Spleen (tissue), 11 donors: ENCODE data around the gene DPY19L3. TPM values are rescaled to one million over a fixed set of nuclear protein-coding genes. Genes with fewer than 3 reads are reported as not detected.

ENCODE experiments used
- DNase-seq: peaks from one replicate; pipeline ENCODE4 v3.0.0-alpha.2; 2020
- H3K27ac ChIP-seq, 8 donors: fragments of 200-600 bp; sonication (generic) in 7 of 8; 1 replicate in 4 of 8; 2 replicates in 4 of 8; pipeline versions ENCODE4 v1.5.0 to v1.8.0; 2016 to 2021; ENCODE audit warnings: inconsistent platforms in 4 of 8, mild to moderate bottlenecking in 4 of 8, moderate library complexity in 1 of 8
- H3K27me3 ChIP-seq, 7 donors: fragments of 200-600 bp; sonication (generic) in 6 of 7; replicated peaks in 1 of 7; 1 replicate in 4 of 7; 2 replicates in 3 of 7; pipeline versions ENCODE4 v1.5.0 to v1.8.0; 2016 to 2021; ENCODE audit warnings: inconsistent platforms in 3 of 7, mild to moderate bottlenecking in 1 of 7
- H3K36me3 ChIP-seq, 6 donors: fragments of 200-600 bp; sonication (generic) in 5 of 6; 1 replicate in 4 of 6; 2 replicates in 2 of 6; pipeline versions ENCODE4 v1.5.0 to v1.8.0; 2016 to 2021; ENCODE audit warnings: inconsistent platforms in 2 of 6
- H3K4me1 ChIP-seq, 6 donors: fragments of 200-600 bp; sonication (generic) in 5 of 6; 1 replicate in 3 of 6; 2 replicates in 3 of 6; pipeline versions ENCODE4 v1.5.0 to v1.8.0; 2016 to 2021; ENCODE audit warnings: inconsistent platforms in 3 of 6
- H3K4me3 ChIP-seq, 8 donors: fragments of 200-600 bp; sonication (generic) in 7 of 8; 1 replicate in 4 of 8; 2 replicates in 4 of 8; pipeline versions ENCODE4 v1.5.0 to v1.8.0; 2016 to 2021; ENCODE audit warnings: inconsistent platforms in 4 of 8, mild to moderate bottlenecking in 4 of 8, moderate library complexity in 2 of 8
- H3K9me3 ChIP-seq, 8 donors: fragments of 200-600 bp; sonication (generic) in 7 of 8; 1 replicate in 4 of 8; 2 replicates in 4 of 8; pipeline versions ENCODE4 v1.5.0 to v1.8.0; 2016 to 2021; ENCODE audit warnings: inconsistent platforms in 4 of 8
- POLR2A ChIP-seq, 3 donors: fragments of 450-650 bp; IDR thresholded peaks; one replicate each; pipeline ENCODE4 v1.5.1; 2017; ENCODE audit warnings: antibody characterized with exemption in 3 of 3, mild to moderate bottlenecking in 1 of 3
- POLR2AphosphoS5 ChIP-seq, 3 donors: sonication (generic); formaldehyde crosslinking; IDR thresholded peaks; one replicate each; pipeline ENCODE4 v1.5.1; 2017; ENCODE audit warnings: antibody characterized with exemption in 3 of 3
- WGBS, 5 donors: extraction: QIAGEN DNeasy Blood & Tissue Kit in 3 of 5; methylation state at CpG; one replicate each; pipeline versions ENCODE4 v1.1.5 to v1.1.7; 2013 to 2018; 5-methylcytosine and 5-hydroxymethylcytosine counted together
- intact Hi-C: fragments of 100-400 bp; cut with DNase I; formaldehyde crosslinking; loops from one replicate; pipeline ENCODE4 v1.15.0; 2023; ENCODE audit warnings: low total_unique reads
- polyA plus RNA-seq, 3 donors: library from polyadenylated mRNA; stranded (reverse); fragments of 200-250 nt; gene quantifications; one replicate each; pipeline ENCODE4 v1.2.1, GENCODE V29; 2013
- total RNA-seq, 7 donors: library from RNA; depleted of rRNA in 3 of 7; stranded (reverse); fragments of >200 nt in 3 of 7; fragmentation: NEBNext Ultra II Directional in 4 of 7; extraction: Animal tissue kit (Norgen Biotek cat#: 25700) in 4 of 7; gene quantifications; one replicate each; pipeline versions ENCODE4 v1.1.0 to v1.2.1, GENCODE V29; 2016 to 2021
- TF ChIP-seq, protein P1 (sequence below), 11 experiments: fragments of 200-600 bp in 7 of 11; fragments of 450-650 bp in 4 of 11; sonication (generic) in 4 of 11; IDR thresholded peaks in 8 of 11; conservative IDR thresholded peaks in 3 of 11; 1 replicate in 7 of 11; 2 replicates in 4 of 11; pipeline versions ENCODE4 v1.4.0 to v1.8.0; 2016 to 2021; ENCODE audit warnings: antibody characterized with exemption in 11 of 11, inconsistent platforms in 4 of 11, mild to moderate bottlenecking in 1 of 11
- donor health status: healthy with polysubstance abuse.
- donor health status: DM: no; HTN: no; CAD: no; lungs with moderate emphysema.
- donor health status: DM: no; HTN: no; CAD: no.
- donor health status: Bipolar disorder and iron deficiency.
- donor health status: healthy.
- donor health status: DM: no; HTN: no; CAD: no.
- donor health status: DM: yes; HTN: yes; CAD: no.

DPY19L3 gene
- total and polyA plus RNA-seq, 10 donors: 5.3 to 57.5 (median 39.4) TPM

DNA sequence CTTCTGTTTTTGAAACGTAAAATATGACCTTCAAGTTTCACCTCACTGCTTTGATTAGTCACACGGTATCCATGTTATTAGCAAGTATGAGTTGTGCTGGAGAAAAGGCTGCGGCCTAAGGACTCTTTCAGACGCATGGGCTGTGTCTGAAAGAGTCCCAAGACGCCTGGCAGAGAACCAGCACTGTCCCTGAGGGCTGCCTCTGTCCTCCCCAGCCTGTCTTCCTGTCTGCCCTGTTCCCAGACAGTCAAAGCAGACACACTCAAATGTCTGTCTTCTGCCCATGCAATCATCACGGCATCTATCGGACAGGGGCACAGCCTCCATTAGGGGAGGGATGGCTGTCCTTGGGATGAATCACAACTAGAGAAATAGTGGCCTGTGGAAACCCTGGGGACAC lies 65.5 kb downstream of the DPY19L3 start:
- no peak for TF ChIP-seq POLR2A (IDR thresholded peaks at IDR 0.05)
- 88 to 91% (median 90%) methylated on average over 7 of the region's 7 CpGs for WGBS, 5 donors
- intact Hi-C loops: no loop called here
- no peaks in the 10 kb centered on the region for H3K9me3 ChIP-seq
- no peak for DNase-seq
- no peak overlapping the region for H3K27ac ChIP-seq
- no peaks in the 10 kb centered on the region for H3K27me3 ChIP-seq
- H3K36me3 ChIP-seq: peaks cover 0 to 90% (median 9%) of the 10 kb centered on the region in 6 donors
- no peaks in the 10 kb centered on the region for H3K4me1 ChIP-seq
- H3K4me3 ChIP-seq: no peak overlapping the region

DNA sequence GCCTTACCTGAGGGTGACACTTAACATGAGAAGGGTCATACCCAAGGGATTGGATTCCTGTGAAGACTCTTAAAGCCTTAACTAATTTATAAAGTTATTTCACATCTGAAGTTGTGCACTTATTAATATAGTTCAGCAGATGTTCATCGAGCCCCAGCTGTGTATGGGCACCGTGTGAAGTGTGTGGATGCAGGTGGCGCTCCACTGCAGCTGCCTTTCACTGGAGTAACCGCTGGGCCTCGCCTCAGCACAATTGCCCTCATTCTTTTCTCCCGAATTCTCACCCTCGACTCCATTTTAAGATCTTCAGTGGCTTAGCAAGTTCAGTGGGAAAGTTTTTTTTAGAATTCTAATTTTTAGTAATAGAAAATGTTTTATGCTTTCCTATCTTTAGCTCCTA lies 66.2 kb downstream of the DPY19L3 start:
- Histone ChIP-seq H3K36me3 (peaks cover 0 to 86% (median 9%) of the 10 kb centered on the region in 6 donors), H3K27ac (no peak overlapping the region), H3K27me3 (no peaks in the 10 kb centered on the region), H3K4me3 (no peak overlapping the region), H3K9me3 (no peaks in the 10 kb centered on the region), H3K4me1 (no peaks in the 10 kb centered on the region)
- 89 to 96% (median 93%) methylated on average over 7 of the region's 7 CpGs for WGBS, 5 donors
- no peak for DNase-seq
- TF ChIP-seq POLR2A (IDR thresholded peaks at IDR 0.05): no peak
- TF ChIP-seq, protein P1, sequence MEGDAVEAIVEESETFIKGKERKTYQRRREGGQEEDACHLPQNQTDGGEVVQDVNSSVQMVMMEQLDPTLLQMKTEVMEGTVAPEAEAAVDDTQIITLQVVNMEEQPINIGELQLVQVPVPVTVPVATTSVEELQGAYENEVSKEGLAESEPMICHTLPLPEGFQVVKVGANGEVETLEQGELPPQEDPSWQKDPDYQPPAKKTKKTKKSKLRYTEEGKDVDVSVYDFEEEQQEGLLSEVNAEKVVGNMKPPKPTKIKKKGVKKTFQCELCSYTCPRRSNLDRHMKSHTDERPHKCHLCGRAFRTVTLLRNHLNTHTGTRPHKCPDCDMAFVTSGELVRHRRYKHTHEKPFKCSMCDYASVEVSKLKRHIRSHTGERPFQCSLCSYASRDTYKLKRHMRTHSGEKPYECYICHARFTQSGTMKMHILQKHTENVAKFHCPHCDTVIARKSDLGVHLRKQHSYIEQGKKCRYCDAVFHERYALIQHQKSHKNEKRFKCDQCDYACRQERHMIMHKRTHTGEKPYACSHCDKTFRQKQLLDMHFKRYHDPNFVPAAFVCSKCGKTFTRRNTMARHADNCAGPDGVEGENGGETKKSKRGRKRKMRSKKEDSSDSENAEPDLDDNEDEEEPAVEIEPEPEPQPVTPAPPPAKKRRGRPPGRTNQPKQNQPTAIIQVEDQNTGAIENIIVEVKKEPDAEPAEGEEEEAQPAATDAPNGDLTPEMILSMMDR (IDR thresholded peaks at IDR 0.05 in 8 of 11, conservative IDR thresholded peaks at IDR 0.05 in 3 of 11): no peak
- TF ChIP-seq POLR2AphosphoS5 (IDR thresholded peaks at IDR 0.05): no peak
- intact Hi-C loops: no loop called here

DNA sequence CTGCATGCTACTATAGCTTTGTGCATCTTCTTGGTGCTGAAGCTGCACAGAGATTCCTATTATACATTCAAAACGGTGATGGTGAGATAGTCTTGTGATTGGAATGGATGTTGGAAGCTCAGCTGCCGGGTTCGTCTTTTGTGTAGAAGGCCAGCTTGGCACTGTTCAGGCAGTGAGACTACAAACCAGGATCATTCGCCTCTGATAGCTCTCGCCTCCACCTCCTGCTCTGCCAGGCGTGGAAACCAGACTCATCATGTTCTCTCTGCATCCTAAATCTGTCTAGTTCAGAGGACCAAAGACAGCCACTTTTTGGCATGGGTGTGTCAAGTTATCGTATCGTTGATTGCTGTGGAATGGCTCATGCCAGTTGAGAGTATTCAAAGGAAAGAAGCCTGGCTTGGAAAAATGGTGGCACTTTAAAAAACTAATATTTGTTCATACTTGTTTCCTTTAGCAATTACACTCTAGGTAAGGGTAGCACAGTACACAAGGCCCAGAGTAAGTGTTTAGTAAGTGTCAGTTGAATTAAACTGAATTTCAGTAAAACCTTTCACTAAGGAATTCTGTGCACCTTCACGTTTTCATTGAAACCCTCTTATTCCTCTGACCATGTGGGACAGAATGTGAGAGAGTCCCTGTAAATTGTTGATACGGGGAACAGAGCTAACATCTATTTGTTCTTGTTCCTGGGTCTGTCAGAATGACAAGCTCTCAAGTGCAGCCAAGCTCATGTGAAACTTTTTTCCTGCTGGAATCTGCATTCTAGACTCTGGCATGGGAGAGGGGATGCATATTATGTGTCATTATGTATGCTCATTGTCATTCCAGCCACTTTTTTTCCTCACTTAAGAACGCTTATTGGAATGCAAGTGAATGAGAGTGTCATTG lies 69.8 kb downstream of the DPY19L3 start:
- Histone ChIP-seq H3K9me3 (no peaks in the 10 kb centered on the region), H3K4me1 (no peaks in the 10 kb centered on the region), H3K4me3 (no peak overlapping the region), H3K27ac (no peak overlapping the region), H3K27me3 (no peaks in the 10 kb centered on the region), H3K36me3 (peaks cover 0 to 89% (median 31%) of the 10 kb centered on the region in 6 donors)
- no peak for DNase-seq
- WGBS, 5 donors: 93 to 98% (median 96%) methylated on average over 11 of the region's 11 CpGs
- intact Hi-C loops: no loop called here
- TF ChIP-seq POLR2A (IDR thresholded peaks at IDR 0.05) (no peak), POLR2AphosphoS5 (IDR thresholded peaks at IDR 0.05) (no peak)
- TF ChIP-seq, protein P1 (IDR thresholded peaks at IDR 0.05 in 8 of 11, conservative IDR thresholded peaks at IDR 0.05 in 3 of 11): no peak

DNA sequence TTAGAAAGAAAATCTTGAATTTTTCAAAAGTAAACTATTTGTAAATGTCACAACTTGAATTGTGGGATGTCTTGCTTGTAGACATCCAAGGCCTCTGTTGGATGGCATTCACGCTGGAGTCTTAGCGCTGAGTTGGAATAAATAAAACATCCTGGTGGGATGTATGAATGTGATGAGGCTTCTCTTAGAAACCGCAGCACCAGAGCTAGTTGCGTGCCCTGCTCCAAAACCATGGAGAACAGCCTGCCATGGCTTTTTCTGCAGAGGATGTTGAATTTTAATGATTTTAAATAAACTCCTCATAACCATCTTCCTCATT lies 70.4 kb downstream of the DPY19L3 start:
- 88 to 99% (median 97%) methylated on average over 4 of the region's 4 CpGs for whole genome bisulfite sequencing, 5 donors
- no peak overlapping the region for H3K27ac ChIP-seq
- H3K4me1 ChIP-seq: no peaks in the 10 kb centered on the region

More for the DNA sequence above, 70.4 kb downstream of the DPY19L3 start:
- Histone ChIP-seq H3K9me3 (no peaks in the 10 kb centered on the region), H3K4me3 (no peak overlapping the region), H3K36me3 (peaks cover 0 to 89% (median 37%) of the 10 kb centered on the region in 6 donors), H3K27me3 (no peaks in the 10 kb centered on the region)
- TF ChIP-seq, protein P1 (IDR thresholded peaks at IDR 0.05 in 8 of 11, conservative IDR thresholded peaks at IDR 0.05 in 3 of 11): no peak
- TF ChIP-seq POLR2A (IDR thresholded peaks at IDR 0.05) (no peak), POLR2AphosphoS5 (IDR thresholded peaks at IDR 0.05) (no peak)
- DNase-seq: no peak
- intact Hi-C loops: no loop called here
